HEK293 (cell line): Measurements from ENCODE around the gene TRIM26.
"Not testable (repeated sequence)": the region's sequence is repeated elsewhere in the genome, so short reads cannot be mapped to it uniquely, and the experiment has no call there.

Source experiments
- CTCF ChIA-PET: fragments of 350-600 bp; formaldehyde crosslinking; extraction: SDS; loops from one replicate; lab custom pipeline; 2021; ENCODE audit warnings: antibody characterized with exemption; lab: Yijun Ruan, JAX
- POLR2A ChIA-PET: fragments of 300-600 bp; formaldehyde crosslinking; extraction: SDS; loops from one replicate; lab custom pipeline; 2020; ENCODE audit warnings: antibody characterized with exemption, inconsistent platforms; lab: Yijun Ruan, JAX
- H3K27ac ChIP-seq: fragments of 200-500 bp; sonication (Bioruptor generic); 2 replicates; pipeline ENCODE4 v1.5.1; 2014; ENCODE audit warnings: low read depth, low read length, control low read depth, inconsistent platforms; ENCODE audit errors: extremely low read depth
- H3K36me3 ChIP-seq, 2 experiments: fragments of 200-500 bp in 1 of 2; sonication (Bioruptor generic) in 1 of 2; 1 replicate in 1 of 2; 2 replicates in 1 of 2; pipeline ENCODE4 v1.5.1; 2014 to 2017; ENCODE audit warnings: inconsistent platforms in 2 of 2, low read length in 2 of 2; ENCODE audit not compliant: control insufficient read depth in 2 of 2, insufficient read depth in 1 of 2
- H3K4me1 ChIP-seq: fragments of 200-500 bp; sonication (Bioruptor generic); 2 replicates; pipeline ENCODE4 v1.5.1; 2014; ENCODE audit warnings: mild to moderate bottlenecking, low read length, inconsistent platforms; ENCODE audit not compliant: control insufficient read depth, insufficient read depth
- H3K4me3 ChIP-seq: 2 replicates; pipeline ENCODE4 v1.5.1; 2011; ENCODE audit warnings: low read depth, mild to moderate bottlenecking, control low read depth, low read length, moderate library complexity
- H3K9me3 ChIP-seq: fragments of 200-500 bp; sonication (Bioruptor generic); 2 replicates; pipeline ENCODE4 v1.5.1; 2014; ENCODE audit warnings: low read depth, low read length, inconsistent platforms; ENCODE audit not compliant: control insufficient read depth, insufficient read depth
- EGR2 ChIP-seq: fragments of 450-650 bp; formaldehyde crosslinking; IDR thresholded peaks from 2 replicates; pipeline ENCODE4 v1.5.1; 2016; ENCODE audit warnings: low read depth, missing biosample characterization, missing genetic modification characterization
- HOXC10 ChIP-seq: sonication (generic); formaldehyde crosslinking; IDR thresholded peaks from 2 replicates; pipeline ENCODE4 v1.8.1; 2023; ENCODE audit warnings: mild to moderate bottlenecking, missing genetic modification reagents
- KLF7 ChIP-seq: fragments of 450-650 bp; formaldehyde crosslinking; IDR thresholded peaks from 2 replicates; pipeline ENCODE4 v1.5.1; 2016; ENCODE audit warnings: missing biosample characterization, missing genetic modification characterization, borderline replicate concordance
- SP2 ChIP-seq: fragments of 450-650 bp; formaldehyde crosslinking; IDR thresholded peaks from 2 replicates; pipeline ENCODE4 v1.5.1; 2016; ENCODE audit warnings: missing biosample characterization, missing genetic modification characterization
- TSHZ1 ChIP-seq: fragments of 450-650 bp; formaldehyde crosslinking; IDR thresholded peaks from 2 replicates; pipeline ENCODE4 v1.5.1; 2016; ENCODE audit warnings: missing biosample characterization, missing genetic modification characterization, borderline replicate concordance
- YY2 ChIP-seq: fragments of 450-650 bp; formaldehyde crosslinking; IDR thresholded peaks from 2 replicates; pipeline ENCODE4 v1.5.1; 2016; ENCODE audit warnings: missing biosample characterization, missing genetic modification characterization
- ZNF146 ChIP-seq: fragments of 450-650 bp; formaldehyde crosslinking; IDR thresholded peaks from 2 replicates; pipeline ENCODE4 v1.5.1; 2016; ENCODE audit warnings: missing biosample characterization, missing genetic modification characterization
- ZNF24 ChIP-seq: fragments of 450-650 bp; formaldehyde crosslinking; IDR thresholded peaks from 2 replicates; pipeline ENCODE4 v1.5.1; 2016; ENCODE audit warnings: missing biosample characterization, missing genetic modification characterization
- ZNF341 ChIP-seq: fragments of 450-650 bp; formaldehyde crosslinking; IDR thresholded peaks from 2 replicates; pipeline ENCODE4; 2016; ENCODE audit warnings: low read depth, missing biosample characterization, missing genetic modification characterization
- ZNF423 ChIP-seq: fragments of 450-650 bp; formaldehyde crosslinking; IDR thresholded peaks from 2 replicates; pipeline ENCODE4 v1.5.1; 2016; ENCODE audit warnings: missing biosample characterization, missing genetic modification characterization
- ZNF580 ChIP-seq: fragments of 450-650 bp; formaldehyde crosslinking; IDR thresholded peaks from 2 replicates; pipeline ENCODE4 v1.5.1; 2016; ENCODE audit warnings: missing biosample characterization, missing genetic modification characterization
- ZXDB ChIP-seq: fragments of 450-650 bp; formaldehyde crosslinking; IDR thresholded peaks from 2 replicates; pipeline ENCODE4 v1.5.1; 2016; ENCODE audit warnings: missing biosample characterization, missing genetic modification characterization
- TF ChIP-seq, protein P1 (sequence below): fragments of 450-650 bp; formaldehyde crosslinking; IDR thresholded peaks from 2 replicates; pipeline ENCODE4 v1.5.1; 2016; ENCODE audit warnings: missing biosample characterization, missing genetic modification characterization
- TF ChIP-seq, protein P2 (sequence below): fragments of 450-650 bp; formaldehyde crosslinking; IDR thresholded peaks from 2 replicates; pipeline ENCODE4 v1.5.1; 2016; ENCODE audit warnings: missing biosample characterization, missing genetic modification characterization

TRIM26 gene

DNA sequence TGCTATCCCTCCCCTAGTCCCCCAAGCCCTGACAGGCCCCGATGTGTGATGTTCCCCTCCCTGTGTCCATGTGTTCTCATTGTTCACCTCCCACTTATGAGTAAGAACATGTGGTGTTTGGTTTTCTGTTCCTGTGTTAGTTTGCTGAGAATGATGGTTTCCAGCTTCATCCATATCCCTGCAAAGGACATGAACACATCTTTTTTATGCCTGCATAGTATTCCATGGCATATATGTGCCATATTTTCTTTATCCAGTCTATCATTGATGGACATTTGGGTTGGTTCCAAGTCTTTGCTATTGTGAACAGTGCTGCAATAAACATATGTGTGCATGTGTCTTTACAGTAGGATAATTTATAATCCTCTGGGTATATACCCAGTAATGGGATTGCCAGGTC is 48.0 kb downstream of the TRIM26 start:
- H3K36me3 ChIP-seq, H3K27ac ChIP-seq, POLR2A ChIA-PET, H3K4me3 ChIP-seq, H3K9me3 ChIP-seq, H3K4me1 ChIP-seq: not testable (repeated sequence)
- CTCF ChIA-PET: interaction anchor here (5.8 kb wide), 1 partner anchor 33 kb away, joined by 49 read pairs; no protein-coding TSS in a partner anchor
- 0 out of 2 replicates have a peak, but pooled peaks have one; percentile 50 for TF ChIP-seq ZNF580 (tag by site-specific recombination)
- peak; percentile 91 for TF ChIP-seq ZNF146 (tag by site-specific recombination)

- Histone ChIP-seq H3K4me3 (no peak overlapping the region), H3K4me1 (no peaks in the 10 kb centered on the region), H3K36me3 (no peaks in the 10 kb centered on the region), H3K27ac (no peak overlapping the region), H3K9me3 (no peaks in the 10 kb centered on the region)
- TF ChIP-seq EGR2 (tag by site-specific recombination) (no peak), YY2 (tag by site-specific recombination) (no peak), ZNF423 (no peak), ZNF24 (tag by site-specific recombination) (no peak), ZXDB (tag by site-specific recombination) (no peak)
- TF ChIP-seq, protein P1, sequence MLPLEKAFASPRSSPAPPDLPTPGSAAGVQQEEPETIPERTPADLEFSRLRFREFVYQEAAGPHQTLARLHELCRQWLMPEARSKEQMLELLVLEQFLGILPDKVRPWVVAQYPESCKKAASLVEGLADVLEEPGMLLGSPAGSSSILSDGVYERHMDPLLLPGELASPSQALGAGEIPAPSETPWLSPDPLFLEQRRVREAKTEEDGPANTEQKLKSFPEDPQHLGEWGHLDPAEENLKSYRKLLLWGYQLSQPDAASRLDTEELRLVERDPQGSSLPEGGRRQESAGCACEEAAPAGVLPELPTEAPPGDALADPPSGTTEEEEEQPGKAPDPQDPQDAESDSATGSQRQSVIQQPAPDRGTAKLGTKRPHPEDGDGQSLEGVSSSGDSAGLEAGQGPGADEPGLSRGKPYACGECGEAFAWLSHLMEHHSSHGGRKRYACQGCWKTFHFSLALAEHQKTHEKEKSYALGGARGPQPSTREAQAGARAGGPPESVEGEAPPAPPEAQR (tag by site-specific recombination): no peak
- ChIA-PET POLR2A (no interaction called here), CTCF (interaction anchor here (1.0 to 5.8 kb wide), 3 partner anchors 33 to 62 kb away, joined by 3 to 49 read pairs (median 3); no protein-coding TSS in a partner anchor)
These were observed 48.5 kb downstream of the TRIM26 start for GRCh38 chr6:30164714-30165113.

- H3K4me3 ChIP-seq: no peak overlapping the region
- no peaks in the 10 kb centered on the region for H3K4me1 ChIP-seq
- H3K36me3 ChIP-seq: no peaks in the 10 kb centered on the region
- ChIA-PET CTCF (interaction anchor here (0.6 to 5.8 kb wide), 4 partner anchors 32 to 174 kb away, joined by 3 to 49 read pairs (median 3); no protein-coding TSS in a partner anchor), POLR2A (interaction anchor here (0.8 kb wide), 1 partner anchor 62 kb away, joined by 5 read pairs; no protein-coding TSS in a partner anchor)
- TF ChIP-seq, protein P2, sequence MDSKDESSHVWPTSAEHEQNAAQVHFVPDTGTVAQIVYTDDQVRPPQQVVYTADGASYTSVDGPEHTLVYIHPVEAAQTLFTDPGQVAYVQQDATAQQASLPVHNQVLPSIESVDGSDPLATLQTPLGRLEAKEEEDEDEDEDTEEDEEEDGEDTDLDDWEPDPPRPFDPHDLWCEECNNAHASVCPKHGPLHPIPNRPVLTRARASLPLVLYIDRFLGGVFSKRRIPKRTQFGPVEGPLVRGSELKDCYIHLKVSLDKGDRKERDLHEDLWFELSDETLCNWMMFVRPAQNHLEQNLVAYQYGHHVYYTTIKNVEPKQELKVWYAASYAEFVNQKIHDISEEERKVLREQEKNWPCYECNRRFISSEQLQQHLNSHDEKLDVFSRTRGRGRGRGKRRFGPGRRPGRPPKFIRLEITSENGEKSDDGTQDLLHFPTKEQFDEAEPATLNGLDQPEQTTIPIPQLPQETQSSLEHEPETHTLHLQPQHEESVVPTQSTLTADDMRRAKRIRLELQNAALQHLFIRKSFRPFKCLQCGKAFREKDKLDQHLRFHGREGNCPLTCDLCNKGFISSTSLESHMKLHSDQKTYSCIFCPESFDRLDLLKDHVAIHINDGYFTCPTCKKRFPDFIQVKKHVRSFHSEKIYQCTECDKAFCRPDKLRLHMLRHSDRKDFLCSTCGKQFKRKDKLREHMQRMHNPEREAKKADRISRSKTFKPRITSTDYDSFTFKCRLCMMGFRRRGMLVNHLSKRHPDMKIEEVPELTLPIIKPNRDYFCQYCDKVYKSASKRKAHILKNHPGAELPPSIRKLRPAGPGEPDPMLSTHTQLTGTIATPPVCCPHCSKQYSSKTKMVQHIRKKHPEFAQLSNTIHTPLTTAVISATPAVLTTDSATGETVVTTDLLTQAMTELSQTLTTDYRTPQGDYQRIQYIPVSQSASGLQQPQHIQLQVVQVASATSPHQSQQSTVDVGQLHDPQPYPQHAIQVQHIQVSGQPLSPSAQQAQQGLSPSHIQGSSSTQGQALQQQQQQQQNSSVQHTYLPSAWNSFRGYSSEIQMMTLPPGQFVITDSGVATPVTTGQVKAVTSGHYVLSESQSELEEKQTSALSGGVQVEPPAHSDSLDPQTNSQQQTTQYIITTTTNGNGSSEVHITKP (tag by site-specific recombination): peak; percentile 44; the same call in 1 of the 2 replicates
- TF ChIP-seq SP2 (no peak), TSHZ1 (no peak), KLF7 (tag by site-specific recombination) (no peak), HOXC10 (CRISPR knock-in tag) (no peak), ZNF341 (tag by site-specific recombination) (0 out of 2 replicates have a peak, but pooled peaks have one; percentile 17)
- H3K27ac ChIP-seq: no peak overlapping the region
- H3K9me3 ChIP-seq: no peaks in the 10 kb centered on the region
These were observed 49.1 kb downstream of the TRIM26 start for GRCh38 chr6:30163918-30164654.
